HepG2 (cell line): Measurements from ENCODE around the gene DCAF7. TPM values are rescaled to one million over a fixed set of nuclear protein-coding genes. Genes with fewer than 3 reads are reported as not detected.

Experiments used
- ARHGAP35 ChIP-seq: sonication (generic); formaldehyde crosslinking; IDR thresholded peaks from 2 replicates; pipeline ENCODE4 v1.9.0; 2022; ENCODE audit warnings: mild to moderate bottlenecking, inconsistent platforms, moderate library complexity, missing genetic modification reagents, borderline replicate concordance
- ATF7-NPFF ChIP-seq: sonication (generic); formaldehyde crosslinking; IDR thresholded peaks from 2 replicates; pipeline ENCODE4 v1.8.1; 2023; ENCODE audit warnings: mild to moderate bottlenecking, low read depth, missing genetic modification reagents, moderate library complexity
- MIER2 ChIP-seq: IDR thresholded peaks from 2 replicates; pipeline ENCODE4 v1.6.1; 2016; ENCODE audit warnings: missing biosample characterization, missing genetic modification reagents
- NCOR1 ChIP-seq: fragments of 200-600 bp; sonication (generic); IDR thresholded peaks from 2 replicates; pipeline ENCODE4 v1.7.0; 2017; ENCODE audit warnings: antibody characterized with exemption, low read length, borderline replicate concordance
- NR2C2 ChIP-seq: sonication (generic); formaldehyde crosslinking; IDR thresholded peaks from 2 replicates; pipeline ENCODE4 v1.4.0; 2020; ENCODE audit warnings: missing genetic modification reagents, mild to moderate bottlenecking, moderate library complexity, borderline replicate concordance
- NR2F1 ChIP-seq, 2 experiments: fragments of 450-650 bp in 1 of 2; formaldehyde crosslinking in 1 of 2; IDR thresholded peaks; 2 replicates each; pipeline versions ENCODE4 v1.5.0 to v1.6.1; 2016 to 2020; ENCODE audit warnings: mild to moderate bottlenecking in 1 of 2, missing compliant biosample characterization in 1 of 2, missing genetic modification reagents in 1 of 2, moderate library complexity in 1 of 2
- PHF8 ChIP-seq: sonication (generic); formaldehyde crosslinking; IDR thresholded peaks from 2 replicates; pipeline ENCODE4 v1.5.0; 2020; ENCODE audit warnings: missing genetic modification reagents
- POLR2A ChIP-seq, 2 experiments: IDR thresholded peaks; 2 replicates each; pipeline ENCODE4 v1.6.1; 2011; ENCODE audit warnings: low read depth in 2 of 2, low read length in 2 of 2, mild to moderate bottlenecking in 1 of 2, moderate library complexity in 1 of 2; ENCODE audit not compliant: insufficient read depth in 1 of 2
- PPARG ChIP-seq: conservative IDR thresholded peaks from 2 replicates; pipeline ENCODE4 v1.6.1; 2016; ENCODE audit warnings: missing biosample characterization, missing genetic modification reagents
- RARG ChIP-seq: sonication (generic); formaldehyde crosslinking; IDR thresholded peaks from 2 replicates; pipeline ENCODE4 v1.4.0; 2020; ENCODE audit warnings: low read depth, mild to moderate bottlenecking, missing genetic modification reagents
- REPIN1 ChIP-seq: sonication (generic); formaldehyde crosslinking; IDR thresholded peaks from 2 replicates; pipeline ENCODE4 v1.8.0; 2022; ENCODE audit warnings: missing genetic modification reagents, low read depth, mild to moderate bottlenecking, borderline replicate concordance
- TCF12 ChIP-seq, 2 experiments: fragments of 450-650 bp in 1 of 2; sonication (generic) in 1 of 2; formaldehyde crosslinking in 1 of 2; IDR thresholded peaks; 2 replicates each; pipeline versions ENCODE4 v1.6.1 to v1.8.0; 2017 to 2022; ENCODE audit warnings: antibody characterized with exemption in 1 of 2, mild to moderate bottlenecking in 1 of 2, missing genetic modification reagents in 1 of 2, moderate library complexity in 1 of 2
- ZNF224 ChIP-seq: sonication (generic); formaldehyde crosslinking; IDR thresholded peaks from 2 replicates; pipeline ENCODE4 v1.5.0; 2020; ENCODE audit warnings: mild to moderate bottlenecking, missing genetic modification reagents
- ZNF430 ChIP-seq: sonication (generic); formaldehyde crosslinking; IDR thresholded peaks from 2 replicates; pipeline ENCODE4 v1.9.0; 2021; ENCODE audit warnings: mild to moderate bottlenecking, missing genetic modification reagents
- ZNF737 ChIP-seq: sonication (generic); formaldehyde crosslinking; IDR thresholded peaks from 2 replicates; pipeline ENCODE4 v1.5.0; 2020; ENCODE audit warnings: missing genetic modification reagents, mild to moderate bottlenecking, borderline replicate concordance
- polyA plus RNA-seq, 8 experiments: library from polyadenylated mRNA; depleted of rRNA in 3 of 8; stranded (reverse) in 7 of 8; unstranded in 1 of 8; fragments of >200 nt; fragmentation: Illumina TruSeq in 4 of 8; extraction: Trizol in 4 of 8; gene quantifications; 2 replicates each; pipeline versions ENCODE4 v1.2.1 to v1.2.3, GENCODE V29; 2011 to 2016; ENCODE audit warnings: low read depth in 4 of 8, missing spikeins in 1 of 8, mixed read lengths in 1 of 8; ENCODE audit not compliant: insufficient read depth in 1 of 8
- total RNA-seq, 5 experiments: library from RNA; depleted of rRNA; stranded (reverse); fragments of >200 nt; fragmentation: Illumina TruSeq; extraction: Trizol; gene quantifications; 2 replicates each; pipeline ENCODE4 v1.2.3, GENCODE V29; 2016; ENCODE audit warnings: low read depth in 1 of 5
- TF ChIP-seq, protein P1 (sequence below): IDR thresholded peaks from 2 replicates; pipeline ENCODE4 v1.6.1; 2016; ENCODE audit warnings: low read depth, missing genetic modification reagents, missing compliant biosample characterization
- TF ChIP-seq, protein P2 (sequence below): sonication (generic); formaldehyde crosslinking; IDR thresholded peaks from 2 replicates; pipeline ENCODE4 v1.5.1; 2020; ENCODE audit warnings: missing genetic modification reagents, mild to moderate bottlenecking, borderline replicate concordance
- TF ChIP-seq, protein P3 (sequence below): sonication (generic); formaldehyde crosslinking; IDR thresholded peaks from 2 replicates; pipeline ENCODE4 v1.4.0; 2020; ENCODE audit warnings: missing genetic modification reagents

Gene DCAF7
- total and polyA plus RNA-seq, 2 of the 13 experiments (the other 11 are each of a cell fraction or from before 2014, with no cell fraction given), result 55.2 to 73.4 TPM

DNA sequence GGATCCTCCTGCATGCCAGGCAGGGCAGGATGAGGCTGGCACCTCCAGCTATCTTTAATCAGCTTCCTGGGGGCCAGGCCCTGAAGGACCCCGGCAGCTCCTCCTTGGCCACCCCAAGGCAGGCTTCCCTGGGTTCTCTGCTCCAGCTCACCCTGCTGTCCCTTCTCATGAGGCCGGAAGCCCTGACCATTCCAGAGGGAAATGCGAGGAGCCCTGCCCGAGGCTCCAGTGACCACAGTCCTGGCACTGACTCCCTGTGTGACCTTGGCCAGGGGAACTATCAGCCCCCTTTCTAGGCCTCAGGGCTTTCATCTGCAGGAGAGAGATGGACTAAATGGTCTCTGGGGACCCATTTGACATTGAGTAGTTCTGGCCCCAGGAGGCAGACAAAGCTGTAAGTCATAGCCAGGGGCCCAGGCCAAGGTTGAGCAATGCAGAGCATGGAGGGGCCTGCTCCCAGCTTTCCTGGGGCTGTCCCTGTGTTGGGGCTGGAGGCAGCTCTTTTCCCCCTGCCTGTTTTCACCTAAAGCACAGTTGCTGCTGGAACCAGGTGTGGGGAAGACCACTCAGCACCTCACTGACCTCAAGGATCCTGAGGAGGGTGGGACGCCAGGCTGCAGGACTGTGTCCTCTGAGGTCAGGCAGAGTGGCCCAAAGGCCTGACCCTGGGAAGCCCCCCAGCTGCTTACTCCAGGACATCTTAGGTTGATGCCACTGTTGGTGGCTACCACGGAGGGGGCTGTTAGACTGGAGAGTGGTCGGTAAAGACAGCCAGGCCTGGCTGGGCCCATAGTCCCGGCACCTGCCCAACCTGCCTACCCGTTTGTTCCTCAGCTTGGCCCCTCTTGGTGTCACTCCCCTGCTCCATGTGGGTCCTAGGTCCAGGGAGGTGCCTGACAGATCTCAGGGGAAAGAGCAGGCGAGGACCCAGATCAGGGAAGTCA, 19.0 kb upstream of the DCAF7 start (continued):
- TF ChIP-seq REPIN1 (CRISPR knock-in tag) (peak; percentile 82; the same call in 1 of the 2 replicates), ZNF430 (CRISPR knock-in tag) (peak; percentile 81), NCOR1 (peak; percentile 51; the same call in 1 of the 2 replicates), ZNF224 (CRISPR knock-in tag) (no peak), POLR2A (IDR thresholded peaks at IDR 0.05; ENCODE audit: insufficient read depth in 1 of 2, low read depth in 2 of 2, low read length in 2 of 2) (no peak), NR2C2 (CRISPR knock-in tag) (peak; percentile 74), TCF12 (IDR thresholded peaks at IDR 0.05) (no peak), TCF12 (CRISPR knock-in tag; IDR thresholded peaks at IDR 0.05) (peak; percentile 54; the same call in 1 of the 2 replicates), ATF7-NPFF (CRISPR knock-in tag) (peak; percentile 70), PPARG (peak; percentile 69; the same call in 1 of the 2 replicates), RARG (CRISPR knock-in tag) (0 out of 2 replicates have a peak, but pooled peaks have one; percentile 40), ZNF737 (CRISPR knock-in tag) (0 out of 2 replicates have a peak, but pooled peaks have one; percentile 46), NR2F1 (CRISPR knock-in tag; IDR thresholded peaks at IDR 0.05) (peak; percentile 58 to 64; a peak in 3 of 4 replicates), MIER2 (CRISPR knock-in tag) (peak; percentile 93), ARHGAP35 (CRISPR knock-in tag) (peak; percentile 66; the same call in 1 of the 2 replicates), PHF8 (CRISPR knock-in tag) (peak; percentile 46; the same call in 1 of the 2 replicates)
- TF ChIP-seq, protein P1, sequence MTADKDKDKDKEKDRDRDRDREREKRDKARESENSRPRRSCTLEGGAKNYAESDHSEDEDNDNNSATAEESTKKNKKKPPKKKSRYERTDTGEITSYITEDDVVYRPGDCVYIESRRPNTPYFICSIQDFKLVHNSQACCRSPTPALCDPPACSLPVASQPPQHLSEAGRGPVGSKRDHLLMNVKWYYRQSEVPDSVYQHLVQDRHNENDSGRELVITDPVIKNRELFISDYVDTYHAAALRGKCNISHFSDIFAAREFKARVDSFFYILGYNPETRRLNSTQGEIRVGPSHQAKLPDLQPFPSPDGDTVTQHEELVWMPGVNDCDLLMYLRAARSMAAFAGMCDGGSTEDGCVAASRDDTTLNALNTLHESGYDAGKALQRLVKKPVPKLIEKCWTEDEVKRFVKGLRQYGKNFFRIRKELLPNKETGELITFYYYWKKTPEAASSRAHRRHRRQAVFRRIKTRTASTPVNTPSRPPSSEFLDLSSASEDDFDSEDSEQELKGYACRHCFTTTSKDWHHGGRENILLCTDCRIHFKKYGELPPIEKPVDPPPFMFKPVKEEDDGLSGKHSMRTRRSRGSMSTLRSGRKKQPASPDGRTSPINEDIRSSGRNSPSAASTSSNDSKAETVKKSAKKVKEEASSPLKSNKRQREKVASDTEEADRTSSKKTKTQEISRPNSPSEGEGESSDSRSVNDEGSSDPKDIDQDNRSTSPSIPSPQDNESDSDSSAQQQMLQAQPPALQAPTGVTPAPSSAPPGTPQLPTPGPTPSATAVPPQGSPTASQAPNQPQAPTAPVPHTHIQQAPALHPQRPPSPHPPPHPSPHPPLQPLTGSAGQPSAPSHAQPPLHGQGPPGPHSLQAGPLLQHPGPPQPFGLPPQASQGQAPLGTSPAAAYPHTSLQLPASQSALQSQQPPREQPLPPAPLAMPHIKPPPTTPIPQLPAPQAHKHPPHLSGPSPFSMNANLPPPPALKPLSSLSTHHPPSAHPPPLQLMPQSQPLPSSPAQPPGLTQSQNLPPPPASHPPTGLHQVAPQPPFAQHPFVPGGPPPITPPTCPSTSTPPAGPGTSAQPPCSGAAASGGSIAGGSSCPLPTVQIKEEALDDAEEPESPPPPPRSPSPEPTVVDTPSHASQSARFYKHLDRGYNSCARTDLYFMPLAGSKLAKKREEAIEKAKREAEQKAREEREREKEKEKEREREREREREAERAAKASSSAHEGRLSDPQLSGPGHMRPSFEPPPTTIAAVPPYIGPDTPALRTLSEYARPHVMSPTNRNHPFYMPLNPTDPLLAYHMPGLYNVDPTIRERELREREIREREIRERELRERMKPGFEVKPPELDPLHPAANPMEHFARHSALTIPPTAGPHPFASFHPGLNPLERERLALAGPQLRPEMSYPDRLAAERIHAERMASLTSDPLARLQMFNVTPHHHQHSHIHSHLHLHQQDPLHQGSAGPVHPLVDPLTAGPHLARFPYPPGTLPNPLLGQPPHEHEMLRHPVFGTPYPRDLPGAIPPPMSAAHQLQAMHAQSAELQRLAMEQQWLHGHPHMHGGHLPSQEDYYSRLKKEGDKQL (CRISPR knock-in tag), result peak; percentile 74
- TF ChIP-seq, protein P2, sequence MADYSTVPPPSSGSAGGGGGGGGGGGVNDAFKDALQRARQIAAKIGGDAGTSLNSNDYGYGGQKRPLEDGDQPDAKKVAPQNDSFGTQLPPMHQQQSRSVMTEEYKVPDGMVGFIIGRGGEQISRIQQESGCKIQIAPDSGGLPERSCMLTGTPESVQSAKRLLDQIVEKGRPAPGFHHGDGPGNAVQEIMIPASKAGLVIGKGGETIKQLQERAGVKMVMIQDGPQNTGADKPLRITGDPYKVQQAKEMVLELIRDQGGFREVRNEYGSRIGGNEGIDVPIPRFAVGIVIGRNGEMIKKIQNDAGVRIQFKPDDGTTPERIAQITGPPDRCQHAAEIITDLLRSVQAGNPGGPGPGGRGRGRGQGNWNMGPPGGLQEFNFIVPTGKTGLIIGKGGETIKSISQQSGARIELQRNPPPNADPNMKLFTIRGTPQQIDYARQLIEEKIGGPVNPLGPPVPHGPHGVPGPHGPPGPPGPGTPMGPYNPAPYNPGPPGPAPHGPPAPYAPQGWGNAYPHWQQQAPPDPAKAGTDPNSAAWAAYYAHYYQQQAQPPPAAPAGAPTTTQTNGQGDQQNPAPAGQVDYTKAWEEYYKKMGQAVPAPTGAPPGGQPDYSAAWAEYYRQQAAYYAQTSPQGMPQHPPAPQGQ (CRISPR knock-in tag), result 0 out of 2 replicates have a peak, but pooled peaks have one; percentile 25
- TF ChIP-seq, protein P3, sequence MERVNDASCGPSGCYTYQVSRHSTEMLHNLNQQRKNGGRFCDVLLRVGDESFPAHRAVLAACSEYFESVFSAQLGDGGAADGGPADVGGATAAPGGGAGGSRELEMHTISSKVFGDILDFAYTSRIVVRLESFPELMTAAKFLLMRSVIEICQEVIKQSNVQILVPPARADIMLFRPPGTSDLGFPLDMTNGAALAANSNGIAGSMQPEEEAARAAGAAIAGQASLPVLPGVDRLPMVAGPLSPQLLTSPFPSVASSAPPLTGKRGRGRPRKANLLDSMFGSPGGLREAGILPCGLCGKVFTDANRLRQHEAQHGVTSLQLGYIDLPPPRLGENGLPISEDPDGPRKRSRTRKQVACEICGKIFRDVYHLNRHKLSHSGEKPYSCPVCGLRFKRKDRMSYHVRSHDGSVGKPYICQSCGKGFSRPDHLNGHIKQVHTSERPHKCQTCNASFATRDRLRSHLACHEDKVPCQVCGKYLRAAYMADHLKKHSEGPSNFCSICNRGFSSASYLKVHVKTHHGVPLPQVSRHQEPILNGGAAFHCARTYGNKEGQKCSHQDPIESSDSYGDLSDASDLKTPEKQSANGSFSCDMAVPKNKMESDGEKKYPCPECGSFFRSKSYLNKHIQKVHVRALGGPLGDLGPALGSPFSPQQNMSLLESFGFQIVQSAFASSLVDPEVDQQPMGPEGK (CRISPR knock-in tag), result peak; percentile 93
